Parathyroid adenoma (tissue), 2 donors: ENCODE data around the gene SKIC8.

Experiments used
- H2AFZ ChIP-seq: fragments of 300-600 bp; sonication (generic); one replicate; pipeline ENCODE4 v1.7.0; 2017; ENCODE audit warnings: antibody characterized with exemption, mild to moderate bottlenecking
- H3K27ac ChIP-seq: fragments of 300-600 bp; sonication (generic); one replicate; pipeline ENCODE4 v1.7.0; 2017
- H3K27me3 ChIP-seq: fragments of 300-600 bp; sonication (generic); one replicate; pipeline ENCODE4 v1.7.0; 2017; ENCODE audit warnings: low read length; ENCODE audit not compliant: control insufficient read depth, insufficient read depth
- H3K36me3 ChIP-seq: fragments of 300-600 bp; sonication (generic); one replicate; pipeline ENCODE4 v1.7.0; 2017; ENCODE audit warnings: low read length; ENCODE audit not compliant: control insufficient read depth, insufficient read depth
- H3K4me1 ChIP-seq: fragments of 300-600 bp; sonication (generic); one replicate; pipeline ENCODE4 v1.7.0; 2017; ENCODE audit warnings: control low read depth
- H3K4me2 ChIP-seq: fragments of 300-600 bp; sonication (generic); one replicate; pipeline ENCODE4 v1.7.0; 2017; ENCODE audit warnings: low read length
- H3K4me3 ChIP-seq: fragments of 300-600 bp; sonication (generic); one replicate; pipeline ENCODE4 v1.7.0; 2017; ENCODE audit warnings: low read depth, low read length
- H3K79me2 ChIP-seq: fragments of 300-600 bp; sonication (generic); one replicate; pipeline ENCODE4 v1.7.0; 2017; ENCODE audit warnings: control low read depth
- H3K9ac ChIP-seq: fragments of 300-600 bp; sonication (generic); one replicate; pipeline ENCODE4 v1.7.0; 2017; ENCODE audit warnings: mild to moderate bottlenecking
- H3K9me3 ChIP-seq: fragments of 300-600 bp; sonication (generic); one replicate; pipeline ENCODE4 v1.7.0; 2017; ENCODE audit warnings: low read length; ENCODE audit not compliant: control insufficient read depth
- CTCF ChIP-seq: fragments of 300-600 bp; sonication (generic); IDR thresholded peaks from one replicate; pipeline ENCODE4 v1.7.0; 2017; ENCODE audit warnings: antibody characterized with exemption, mild to moderate bottlenecking
- donor health status: primary hyperparathyroidism.

SKIC8 gene

GRCh38 chr15:78314181-78314581 lies 14.8 kb upstream of the SKIC8 start:
- TF ChIP-seq CTCF = no peak

GRCh38 chr15:78313383-78313782 lies 14.0 kb upstream of the SKIC8 start:
- Histone ChIP-seq H2AFZ (no peak overlapping the region), H3K9me3 (no peaks in the 10 kb centered on the region), H3K27ac (no peak overlapping the region), H3K4me2 (no peak overlapping the region), H3K79me2 (no peaks in the 10 kb centered on the region), H3K36me3 (no peaks in the 10 kb centered on the region), H3K4me3 (no peak overlapping the region), H3K27me3 (no peaks in the 10 kb centered on the region), H3K9ac (no peak overlapping the region), H3K4me1 (no peaks in the 10 kb centered on the region)
- TF ChIP-seq CTCF = no peak

More at GRCh38 chr15:78314181-78314581, 14.8 kb upstream of the SKIC8 start:
- Histone ChIP-seq H3K79me2 (no peaks in the 10 kb centered on the region), H3K36me3 (no peaks in the 10 kb centered on the region), H3K9me3 (no peaks in the 10 kb centered on the region), H3K4me3 (no peak overlapping the region), H3K27me3 (no peaks in the 10 kb centered on the region), H3K9ac (no peak overlapping the region), H3K27ac (no peak overlapping the region), H3K4me1 (no peaks in the 10 kb centered on the region), H3K4me2 (no peak overlapping the region), H2AFZ (no peak overlapping the region)

GRCh38 chr15:78312957-78313356 lies 13.5 kb upstream of the SKIC8 start:
- Histone ChIP-seq H3K9me3 (no peaks in the 10 kb centered on the region), H3K4me1 (no peaks in the 10 kb centered on the region), H3K9ac (no peak overlapping the region), H2AFZ (no peak overlapping the region), H3K27ac (no peak overlapping the region), H3K79me2 (no peaks in the 10 kb centered on the region), H3K36me3 (no peaks in the 10 kb centered on the region), H3K4me2 (no peak overlapping the region), H3K4me3 (no peak overlapping the region), H3K27me3 (no peaks in the 10 kb centered on the region)
- no peak for TF ChIP-seq CTCF

- Histone ChIP-seq H3K36me3 (no peaks in the 10 kb centered on the region), H3K9me3 (no peaks in the 10 kb centered on the region), H3K4me2 (no peak overlapping the region), H3K79me2 (no peaks in the 10 kb centered on the region), H3K4me3 (no peak overlapping the region), H3K27ac (no peak overlapping the region), H3K27me3 (no peaks in the 10 kb centered on the region), H3K4me1 (no peaks in the 10 kb centered on the region), H3K9ac (no peak overlapping the region), H2AFZ (no peak overlapping the region)
- TF ChIP-seq CTCF = no peak
Observed at GRCh38 chr15:78312536-78312935, 13.1 kb upstream of the SKIC8 start.

- no peaks in the 10 kb centered on the region for H3K4me1 ChIP-seq
- H3K9ac ChIP-seq = no peak overlapping the region
- H3K27me3 ChIP-seq = no peaks in the 10 kb centered on the region
- H3K36me3 ChIP-seq = no peaks in the 10 kb centered on the region
- no peak overlapping the region for H3K4me3 ChIP-seq
- H3K9me3 ChIP-seq = no peaks in the 10 kb centered on the region
- no peaks in the 10 kb centered on the region for H3K79me2 ChIP-seq
- no peak overlapping the region for H3K4me2 ChIP-seq
- no peak overlapping the region for H2AFZ ChIP-seq
- no peak for TF ChIP-seq CTCF
- H3K27ac ChIP-seq = no peak overlapping the region
Observed at GRCh38 chr15:78311292-78311691, 11.9 kb upstream of the SKIC8 start.
